ENCODE data around the gene AGBL1.

AGBL1 gene

GRCh38 chr15:86735247-86736040 lies 655.8 kb downstream of the AGBL1 start:
- no peak for DNase-seq

GRCh38 chr15:86741917-86742316 lies 662.2 kb downstream of the AGBL1 start:
- no peak for DNase-seq

- DNase-seq: no peak
Observed at GRCh38 chr15:86743283-86743903, 663.7 kb downstream of the AGBL1 start.

- DNase-seq: no peak
Observed at GRCh38 chr15:86744198-86744780, 664.6 kb downstream of the AGBL1 start.

- DNase-seq: no peak
Observed at GRCh38 chr15:86751116-86751515, 671.4 kb downstream of the AGBL1 start.

GRCh38 chr15:86754846-86755245 lies 675.2 kb downstream of the AGBL1 start:
- no peak for DNase-seq

- no peak for DNase-seq
Observed at GRCh38 chr15:86756688-86757087, 677.0 kb downstream of the AGBL1 start.

- no peak for DNase-seq
Observed at GRCh38 chr15:86759800-86760523, 680.3 kb downstream of the AGBL1 start.

GRCh38 chr15:86762874-86763273 lies 683.2 kb downstream of the AGBL1 start:
- DNase-seq: no peak

GRCh38 chr15:86764021-86764420 lies 684.4 kb downstream of the AGBL1 start:
- DNase-seq: no peak

- DNase-seq: no peak
Observed at GRCh38 chr15:86765281-86765680, 685.6 kb downstream of the AGBL1 start.

GRCh38 chr15:86772369-86773059 lies 692.8 kb downstream of the AGBL1 start:
- DNase-seq: no peak

- no peak for DNase-seq
Observed at GRCh38 chr15:86773736-86774135, 694.1 kb downstream of the AGBL1 start.

GRCh38 chr15:86776145-86776544 lies 696.5 kb downstream of the AGBL1 start:
- DNase-seq: no peak

- no peak for DNase-seq
Observed at GRCh38 chr15:86796521-86796920, 716.9 kb downstream of the AGBL1 start.

- DNase-seq: no peak
Observed at GRCh38 chr15:86797135-86797534, 717.5 kb downstream of the AGBL1 start.

- no peak for DNase-seq
Observed at GRCh38 chr15:86799226-86799625, 719.6 kb downstream of the AGBL1 start.

GRCh38 chr15:86802244-86802643 lies 722.6 kb downstream of the AGBL1 start:
- no peak for DNase-seq

GRCh38 chr15:86804406-86804805 lies 724.7 kb downstream of the AGBL1 start:
- no peak for DNase-seq

- no peak for DNase-seq
Observed at GRCh38 chr15:86810329-86810728, 730.7 kb downstream of the AGBL1 start.

GRCh38 chr15:86813892-86814291 lies 734.2 kb downstream of the AGBL1 start:
- DNase-seq: no peak

GRCh38 chr15:86829245-86829644 lies 749.6 kb downstream of the AGBL1 start:
- DNase-seq: no peak
